SK-N-SH treated with all-trans-retinoic acid at 6 μM for 48 hours (cell line): Measurements from ENCODE around the gene PMFBP1.

Experiments used
- ARNTL ChIP-seq: fragments of 450-650 bp; formaldehyde crosslinking; IDR thresholded peaks from 2 replicates; pipeline ENCODE4 v1.5.0; 2020; ENCODE audit warnings: low read depth, mild to moderate bottlenecking, moderate library complexity, borderline replicate concordance
- BACH2 ChIP-seq: fragments of 250-450 bp; sonication (Bioruptor Pico); IDR thresholded peaks from 2 replicates; pipeline ENCODE4 v1.9.0; 2021; ENCODE audit warnings: mild to moderate bottlenecking, borderline replicate concordance
- ESRRG ChIP-seq: fragments of 250-450 bp; sonication (Bioruptor Pico); IDR thresholded peaks from 2 replicates; pipeline ENCODE4 v1.6.1; 2021; ENCODE audit warnings: mild to moderate bottlenecking
- PATZ1 ChIP-seq: fragments of 250-450 bp; sonication (Bioruptor Pico); IDR thresholded peaks from 2 replicates; pipeline ENCODE4 v1.8.0; 2020; ENCODE audit warnings: mild to moderate bottlenecking, moderate library complexity, borderline replicate concordance
- PPARA ChIP-seq: fragments of 250-450 bp; sonication (Bioruptor Pico); IDR thresholded peaks from 2 replicates; pipeline ENCODE4 v1.5.0; 2020; ENCODE audit warnings: mild to moderate bottlenecking, borderline replicate concordance
- RARB ChIP-seq: fragments of 250-450 bp; sonication (Bioruptor Pico); IDR thresholded peaks from 2 replicates; pipeline ENCODE4 v1.8.0; 2021; ENCODE audit warnings: mild to moderate bottlenecking, moderate library complexity
- TCF4 ChIP-seq: fragments of 250-450 bp; sonication (Bioruptor Pico); IDR thresholded peaks from 2 replicates; pipeline ENCODE4 v1.8.0; 2021; ENCODE audit warnings: mild to moderate bottlenecking, moderate library complexity, borderline replicate concordance
- ZFP3 ChIP-seq: fragments of 250-450 bp; sonication (Bioruptor Pico); IDR thresholded peaks from 2 replicates; pipeline ENCODE4 v1.5.0; 2020; ENCODE audit warnings: mild to moderate bottlenecking, moderate library complexity
- ZNF70 ChIP-seq: fragments of 450-650 bp; formaldehyde crosslinking; IDR thresholded peaks from 2 replicates; pipeline ENCODE4 v1.5.0; 2020; ENCODE audit warnings: mild to moderate bottlenecking, moderate library complexity

GRCh38 chr16:72206299-72206698 lies 34.3 kb upstream of the PMFBP1 start:
- TF ChIP-seq PATZ1 (CRISPR knock-in tag) (no peak), TCF4 (CRISPR knock-in tag) (no peak), RARB (CRISPR knock-in tag) (no peak), BACH2 (CRISPR knock-in tag) (no peak), ESRRG (CRISPR knock-in tag) (no peak), ARNTL (CRISPR knock-in tag) (no peak), ZFP3 (CRISPR knock-in tag) (no peak), PPARA (no peak), ZNF70 (CRISPR knock-in tag) (no peak)
